ENCODE measurements around the gene MGP.

Gene MGP

DNA sequence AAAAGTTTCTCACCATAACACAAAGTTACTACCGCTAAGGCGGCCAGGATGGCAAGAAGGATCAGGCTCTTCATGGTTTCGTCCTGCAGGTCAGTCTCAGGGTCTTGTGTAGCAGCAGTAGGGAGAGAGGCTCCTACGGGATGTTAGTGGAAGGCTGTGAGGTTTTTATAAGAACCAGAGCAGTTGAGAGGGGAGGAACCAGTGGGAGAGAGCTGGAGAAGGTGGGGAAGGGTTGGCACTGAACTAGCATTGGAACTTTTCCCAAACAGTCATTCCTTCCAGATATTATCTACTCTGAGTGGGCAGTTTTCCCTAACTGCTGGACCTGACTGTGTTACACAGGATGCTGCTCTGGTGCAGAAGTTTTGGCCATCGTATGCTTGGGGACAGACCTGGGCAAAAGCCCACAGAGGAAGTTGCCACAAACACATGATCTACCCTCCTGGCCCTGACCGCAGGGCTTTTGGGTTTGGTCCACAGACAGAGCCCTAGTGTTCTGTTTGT is at the start of gene MGP:
Gene MGP (minus strand): TSS at position 137 of the 504 bp plus-strand sequence. CDS start 63 bp downstream, at position 74.
- peak; percentile 81 for DNase-seq (ENCODE audit: low read depth)

DNA sequence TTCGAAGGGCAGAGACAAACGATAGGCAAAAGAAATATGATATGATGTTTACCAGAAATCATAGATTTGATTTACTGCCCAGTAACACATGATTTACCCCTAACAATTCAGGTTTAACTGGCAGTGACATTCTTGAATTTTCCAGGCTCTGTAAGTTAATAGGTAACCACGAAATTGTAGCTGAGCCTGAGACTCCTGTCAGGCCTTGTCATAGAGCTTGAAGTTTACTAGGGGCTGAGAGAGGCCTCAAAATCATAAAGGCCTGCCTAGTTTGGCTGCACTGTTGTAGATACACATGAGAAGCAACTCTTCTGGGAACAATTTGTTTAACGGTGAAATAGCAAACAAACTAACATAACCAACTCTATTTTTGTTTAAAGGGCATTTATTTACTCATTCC is 49.4 kb upstream of the MGP start:
- no peak for DNase-seq (ENCODE audit: low read depth)

DNA sequence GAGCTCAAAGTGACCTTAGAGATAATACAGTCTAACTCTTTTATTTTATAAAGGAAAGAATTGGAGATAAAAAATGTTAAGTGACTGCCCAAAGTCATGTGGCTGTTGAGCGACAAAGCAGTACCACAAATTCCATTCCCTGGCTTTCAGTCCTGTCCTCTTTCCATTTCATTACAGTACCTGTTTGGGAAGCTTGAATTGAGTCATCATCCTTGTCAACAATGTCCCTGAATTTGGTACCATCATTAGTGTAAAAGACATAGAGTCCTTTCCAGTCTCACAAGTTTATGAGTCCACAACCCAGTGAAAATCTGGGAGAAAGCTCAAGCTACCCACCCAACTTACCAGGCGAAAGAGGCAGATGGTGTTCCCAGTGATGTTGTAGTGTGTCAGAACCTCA is 48.9 kb upstream of the MGP start:
- no peak for DNase-seq (ENCODE audit: low read depth)

GRCh38 chr12:14931791-14932560 is 46.3 kb upstream of the MGP start:
- no peak for DNase-seq (ENCODE audit: low read depth)

DNA sequence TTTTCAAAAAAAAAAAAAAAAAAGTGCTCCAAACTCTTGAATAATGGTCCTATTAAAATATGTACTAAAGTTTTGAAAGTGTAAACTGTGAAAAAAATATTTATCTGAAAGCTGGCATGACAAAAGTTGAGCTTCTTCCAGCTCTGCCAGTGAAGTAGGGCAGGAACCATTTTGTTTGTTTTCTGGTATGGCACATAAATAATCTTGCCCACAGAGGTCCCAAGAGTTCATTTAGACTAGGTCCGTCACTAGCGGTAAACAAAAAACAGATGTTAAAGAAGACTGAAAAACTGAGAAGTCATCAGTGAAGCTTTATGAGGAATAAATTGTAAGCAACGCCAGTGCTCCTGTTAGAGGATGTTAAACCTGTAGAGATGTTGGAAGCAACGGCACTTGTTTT is 45.7 kb upstream of the MGP start:
- DNase-seq (ENCODE audit: low read depth) = no peak

DNA sequence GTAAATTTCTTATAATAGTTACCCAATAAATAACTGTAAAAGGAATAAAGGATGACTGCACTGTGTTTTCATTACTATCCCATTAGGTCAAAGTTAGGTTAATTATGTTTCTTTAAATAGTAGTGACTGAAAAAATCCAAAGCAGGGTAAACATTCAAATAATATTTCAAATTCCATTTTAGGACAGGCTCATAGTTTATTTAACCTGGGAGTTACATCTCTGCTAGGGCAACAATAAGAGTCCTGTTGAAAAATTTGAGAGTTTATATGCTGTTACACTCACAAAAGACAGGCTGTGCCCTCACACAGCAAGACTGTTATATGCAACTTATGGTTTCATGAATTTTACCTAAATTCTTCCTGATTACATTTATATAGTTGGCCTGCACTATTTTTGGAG is 44.6 kb upstream of the MGP start:
- DNase-seq (ENCODE audit: low read depth) = no peak

DNA sequence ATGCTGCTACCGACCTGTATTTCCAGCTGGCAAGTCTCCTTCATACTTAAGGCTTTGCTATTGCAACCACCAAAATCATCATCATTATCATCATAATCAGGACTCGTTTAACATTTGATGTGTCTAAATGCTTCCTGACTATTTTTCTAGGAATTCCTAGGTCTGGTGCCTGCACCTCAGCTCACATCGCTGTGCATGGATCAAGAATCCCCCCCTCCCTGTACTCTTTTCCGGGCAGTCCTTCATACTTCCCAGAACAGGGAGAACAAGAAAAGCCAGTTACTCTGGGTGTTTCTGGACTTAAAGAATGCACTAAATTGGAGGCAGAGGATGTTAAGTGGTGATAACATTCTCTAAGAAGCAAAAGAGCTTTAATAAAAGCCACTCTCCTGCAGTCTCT is 43.3 kb upstream of the MGP start:
- DNase-seq (ENCODE audit: low read depth) = peak; percentile 15

DNA sequence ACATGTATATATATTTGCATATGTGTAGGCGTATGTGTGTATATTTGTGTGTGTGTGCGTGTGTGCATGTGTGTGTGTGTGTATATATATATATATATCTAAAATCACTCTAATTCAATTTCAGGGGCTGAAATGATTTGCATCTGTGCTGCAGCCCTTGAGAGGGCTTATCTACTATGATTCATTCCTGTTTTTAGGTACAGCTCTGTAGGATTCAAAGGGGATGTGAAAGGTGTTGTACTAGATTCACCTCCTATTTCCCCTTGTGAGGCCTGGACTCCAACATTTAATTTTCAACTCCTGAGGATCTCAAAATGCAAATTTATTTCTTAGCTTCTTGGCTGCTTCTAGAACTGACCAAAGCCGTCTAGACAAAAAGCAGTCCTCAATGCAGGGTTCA is 41.6 kb upstream of the MGP start:
- DNase-seq (ENCODE audit: low read depth) = no peak

DNA sequence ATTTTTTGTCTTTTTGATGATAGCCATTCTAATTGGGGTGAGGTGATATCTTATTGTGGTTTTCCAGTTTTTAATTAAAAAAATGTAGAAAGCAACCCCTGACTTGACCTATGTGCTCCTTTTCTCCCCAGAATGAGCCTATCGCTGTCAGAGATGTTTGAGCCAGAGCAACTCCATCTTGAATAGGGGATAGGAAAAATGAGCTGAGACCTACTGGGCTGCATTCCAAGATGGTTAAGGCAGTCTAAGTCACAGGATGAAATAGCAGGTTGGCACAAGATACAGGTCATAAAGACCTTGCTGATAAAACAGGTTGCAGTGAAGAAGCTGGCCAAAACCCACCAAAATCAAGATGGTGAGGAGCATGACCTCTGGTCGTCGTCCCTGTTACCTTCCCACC is 38.9 kb upstream of the MGP start:
- DNase-seq (ENCODE audit: low read depth) = no peak

GRCh38 chr12:14923944-14924343 is 38.3 kb upstream of the MGP start:
- no peak for DNase-seq (ENCODE audit: low read depth)

DNA sequence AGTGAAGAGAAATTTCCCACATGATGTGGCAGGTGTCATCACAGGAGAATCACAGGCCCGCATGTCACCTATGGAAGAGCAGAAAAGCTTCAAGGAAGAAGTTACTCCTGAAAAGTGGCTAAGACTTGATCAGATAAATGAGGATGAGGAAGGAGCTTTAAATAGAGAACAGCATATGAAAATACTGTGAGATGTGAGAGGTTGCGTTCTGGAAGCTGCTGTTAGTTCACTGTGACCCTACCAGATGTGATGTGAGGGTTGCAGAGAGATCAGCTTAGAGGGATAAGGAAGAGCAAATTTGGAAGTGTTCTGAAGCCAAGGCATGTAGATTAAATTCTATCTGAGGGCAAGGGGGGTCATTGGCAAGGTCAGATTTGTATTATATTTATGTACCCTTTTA is 35.6 kb upstream of the MGP start:
- no peak for DNase-seq (ENCODE audit: low read depth)

- DNase-seq (ENCODE audit: low read depth) = no peak
Observed at GRCh38 chr12:14920475-14921126, 34.9 kb upstream of the MGP start.

- DNase-seq (ENCODE audit: low read depth) = no peak
Observed at GRCh38 chr12:14919455-14919854, 33.8 kb upstream of the MGP start.

DNA sequence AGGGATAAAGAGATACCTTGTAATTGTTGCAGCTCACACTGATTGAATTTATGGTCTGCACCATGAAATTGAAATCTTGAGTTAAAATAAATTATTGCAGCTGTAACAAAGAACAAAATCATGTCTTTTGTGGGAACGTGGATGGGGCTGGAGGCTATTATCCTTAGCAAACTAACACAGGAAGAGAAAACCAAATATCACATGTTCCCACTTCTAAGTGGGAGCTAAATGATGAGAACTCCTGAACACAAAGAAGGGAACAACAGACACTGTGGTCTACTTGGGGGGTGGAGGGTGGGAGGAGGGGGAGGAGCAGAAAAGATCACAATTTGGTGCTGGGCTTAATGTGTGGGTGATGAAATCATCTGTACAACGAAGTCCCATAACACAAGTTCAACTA is 30.1 kb upstream of the MGP start:
- DNase-seq (ENCODE audit: low read depth) = no peak

DNA sequence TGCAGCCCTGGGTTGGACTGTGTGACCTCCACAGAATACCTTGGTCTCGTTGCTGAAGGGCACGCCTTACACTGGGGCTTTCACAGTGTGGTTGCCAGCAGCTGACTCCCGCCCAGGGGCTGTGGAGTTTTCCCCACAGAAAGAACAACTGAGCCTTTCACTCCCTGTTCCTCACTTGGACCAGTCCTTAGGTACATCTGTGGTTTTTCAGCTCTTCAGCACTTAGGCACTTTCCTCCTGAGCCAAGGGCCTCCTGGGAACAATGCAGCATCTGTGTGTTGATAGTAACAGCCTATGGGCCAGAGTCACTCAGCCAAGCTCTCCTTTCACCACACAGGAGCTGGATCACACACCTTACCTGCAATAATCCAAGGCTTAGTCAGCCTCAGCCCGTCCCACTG is 27.7 kb upstream of the MGP start:
- DNase-seq (ENCODE audit: low read depth) = no peak

- DNase-seq (ENCODE audit: low read depth) = no peak
Observed at GRCh38 chr12:14911131-14911530, 25.5 kb upstream of the MGP start.

- DNase-seq (ENCODE audit: low read depth) = peak; percentile 53
Observed at GRCh38 chr12:14910090-14910915, 24.6 kb upstream of the MGP start.

DNA sequence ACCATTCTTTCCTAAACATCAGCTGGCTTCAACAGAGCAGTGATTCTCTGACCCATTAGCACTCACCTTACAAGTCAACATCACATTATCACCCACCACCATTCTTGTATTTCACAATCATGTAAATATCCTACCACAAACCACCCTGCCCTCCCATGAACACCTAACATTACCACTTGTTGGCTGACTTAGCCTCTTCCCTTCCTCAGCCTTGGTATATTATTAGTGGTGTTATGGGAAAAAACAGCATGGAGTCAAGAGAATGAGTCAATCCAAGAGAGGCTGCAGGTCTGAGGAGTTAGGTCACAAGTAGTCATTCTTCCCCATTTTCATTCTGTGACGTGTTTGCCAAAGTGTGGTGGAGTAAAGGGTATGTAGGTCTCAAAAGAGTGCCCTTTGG is 22.3 kb upstream of the MGP start:
- DNase-seq (ENCODE audit: low read depth) = no peak

GRCh38 chr12:14906114-14906513 is 20.5 kb upstream of the MGP start:
- DNase-seq (ENCODE audit: low read depth) = no peak

- DNase-seq (ENCODE audit: low read depth) = no peak
Observed at GRCh38 chr12:14905269-14906004, 19.8 kb upstream of the MGP start.

GRCh38 chr12:14904854-14905253 is 19.2 kb upstream of the MGP start:
- DNase-seq (ENCODE audit: low read depth) = no peak

Measured in amniotic epithelial cell (primary cell).